HL-60 (cell line): ENCODE measurements around the gene TMEM253.

Experiments
- DNase-seq, 2 experiments: peaks; one replicate each; pipeline ENCODE4 v3.0.0-alpha.2; 2010 to 2020; ENCODE audit warnings: low read depth in 1 of 2, low spot score in 1 of 2
- H3K27ac ChIP-seq: fragments of 250-450 bp; sonication (Bioruptor Pico); replicated peaks from 2 replicates; pipeline ENCODE4 v1.5.1; 2020; ENCODE audit warnings: mild to moderate bottlenecking, moderate library complexity
- H3K27me3 ChIP-seq: fragments of 250-450 bp; sonication (Bioruptor Pico); 2 replicates; pipeline ENCODE4 v1.5.1; 2021; ENCODE audit warnings: mild to moderate bottlenecking, moderate library complexity; ENCODE audit not compliant: insufficient read depth, poor library complexity, severe bottlenecking
- H3K4me3 ChIP-seq: replicated peaks from 2 replicates; pipeline ENCODE4 v1.5.1; 2011; ENCODE audit warnings: mild to moderate bottlenecking, control low read depth, low read length; ENCODE audit not compliant: insufficient read depth
- CTCF ChIP-seq: IDR thresholded peaks from one replicate; pipeline ENCODE4 v1.5.1; 2011; ENCODE audit warnings: low read length, control low read depth, inconsistent platforms; ENCODE audit not compliant: insufficient read depth
- GABPA ChIP-seq: IDR thresholded peaks from 2 replicates; pipeline ENCODE4 v1.6.1; 2012; ENCODE audit warnings: low read depth
- POLR2AphosphoS5 ChIP-seq: IDR thresholded peaks from 2 replicates; pipeline ENCODE4 v1.6.1; 2012; ENCODE audit warnings: low read depth
- REST ChIP-seq: IDR thresholded peaks from 2 replicates; pipeline ENCODE4 v1.6.1; 2012; ENCODE audit warnings: low read depth; ENCODE audit not compliant: insufficient replicate concordance
- SPI1 ChIP-seq: IDR thresholded peaks from 2 replicates; pipeline ENCODE4 v1.6.1; 2012; ENCODE audit warnings: low read depth, mild to moderate bottlenecking, borderline replicate concordance
- long read RNA-seq: library from polyadenylated mRNA; unstranded; transcript quantifications from one replicate; pipeline ENCODE4 v2.0.0, GENCODE V29; 2020

TMEM253 gene
- long read RNA-seq, result 0 reads

GRCh38 chr14:21100931-21101330 lies at the start of gene TMEM253:
Gene TMEM253 (plus strand): TSS chr14:21101066. CDS start chr14:21101344, 278 bp downstream.
- no peak for TF ChIP-seq REST
- Histone ChIP-seq H3K27me3 (no peaks in the 10 kb centered on the region), H3K27ac (no peak within 1 kb of the TSS), H3K4me3 (no peak within 1 kb of the TSS)
- DNase-seq, result no peak

GRCh38 chr14:21053184-21054122 lies 47.4 kb upstream of the TMEM253 start:
- TF ChIP-seq SPI1 (no peak), GABPA (no peak), REST (no peak), CTCF (no peak), POLR2AphosphoS5 (no peak)
- H3K4me3 ChIP-seq, result no peak overlapping the region
- H3K27me3 ChIP-seq, result no peaks in the 10 kb centered on the region
- DNase-seq, result no peak
- no peak overlapping the region for H3K27ac ChIP-seq

GRCh38 chr14:21054123-21054767 lies 46.6 kb upstream of the TMEM253 start:
- TF ChIP-seq GABPA (no peak), CTCF (no peak), POLR2AphosphoS5 (no peak), SPI1 (no peak), REST (no peak)
- Histone ChIP-seq H3K27me3 (no peaks in the 10 kb centered on the region), H3K27ac (no peak overlapping the region), H3K4me3 (no peak overlapping the region)
- DNase-seq, result no peak
